PC-3 (cell line): Measurements from ENCODE around the gene ISM1.

Source experiments
- CTCF ChIP-seq: fragments of 300-600 bp; sonication (generic); conservative IDR thresholded peaks from 2 replicates; pipeline ENCODE4 v1.5.1; 2017; ENCODE audit warnings: antibody characterized with exemption, low read depth, mild to moderate bottlenecking, low read length
- EZH2 ChIP-seq: fragments of 300-600 bp; sonication (generic); IDR thresholded peaks from one replicate; pipeline ENCODE4 v1.6.1; 2017; ENCODE audit warnings: antibody characterized with exemption, mild to moderate bottlenecking, low read length; ENCODE audit not compliant: unreplicated experiment
- EZH2phosphoT487 ChIP-seq: fragments of 300-600 bp; sonication (generic); IDR thresholded peaks from 2 replicates; pipeline ENCODE4 v1.6.1; 2018; ENCODE audit warnings: mild to moderate bottlenecking, antibody characterized with exemption, low read length, borderline replicate concordance

DNA sequence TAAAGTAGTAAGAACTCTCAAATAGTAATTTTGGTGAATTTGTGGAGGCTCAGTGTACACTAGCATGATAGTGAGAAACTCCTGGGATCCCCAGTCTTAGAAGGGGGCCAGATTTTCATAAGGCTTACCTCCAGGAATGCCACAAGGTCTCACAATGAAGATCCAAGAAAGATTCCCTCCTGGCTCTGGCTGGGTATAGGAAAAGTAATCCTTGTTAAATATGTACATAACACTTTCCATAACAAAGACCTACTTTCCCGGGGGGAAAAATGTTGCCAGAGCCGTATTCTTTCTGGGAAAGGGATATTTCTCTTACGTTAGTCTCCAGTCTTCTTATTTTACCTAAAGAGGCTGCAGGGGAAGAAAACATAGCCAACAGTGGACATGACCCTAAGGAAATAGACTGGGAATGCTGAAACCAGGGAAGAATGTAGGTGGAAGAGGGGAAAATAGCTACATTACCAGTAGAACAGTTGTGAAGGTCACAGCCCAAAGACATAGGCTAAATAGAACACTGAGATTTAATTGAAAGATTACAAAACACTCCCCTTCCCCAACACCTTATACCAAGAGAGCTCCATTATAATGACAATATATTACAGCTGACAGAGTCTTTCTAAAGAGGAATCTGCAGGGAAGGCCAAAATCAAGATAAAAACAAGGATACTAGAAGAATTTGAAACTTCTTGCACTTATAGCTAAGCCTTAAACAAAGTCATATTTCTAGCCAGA, 34.9 kb upstream of the ISM1 start:
- TF ChIP-seq EZH2 (no peak), CTCF (no peak), EZH2phosphoT487 (no peak)
